ENCODE measurements around the gene GAL3ST1.

GRCh38 chr22:30547188-30547587 is 27.3 kb downstream of the GAL3ST1 start:
- TF ChIP-seq, protein P1, sequence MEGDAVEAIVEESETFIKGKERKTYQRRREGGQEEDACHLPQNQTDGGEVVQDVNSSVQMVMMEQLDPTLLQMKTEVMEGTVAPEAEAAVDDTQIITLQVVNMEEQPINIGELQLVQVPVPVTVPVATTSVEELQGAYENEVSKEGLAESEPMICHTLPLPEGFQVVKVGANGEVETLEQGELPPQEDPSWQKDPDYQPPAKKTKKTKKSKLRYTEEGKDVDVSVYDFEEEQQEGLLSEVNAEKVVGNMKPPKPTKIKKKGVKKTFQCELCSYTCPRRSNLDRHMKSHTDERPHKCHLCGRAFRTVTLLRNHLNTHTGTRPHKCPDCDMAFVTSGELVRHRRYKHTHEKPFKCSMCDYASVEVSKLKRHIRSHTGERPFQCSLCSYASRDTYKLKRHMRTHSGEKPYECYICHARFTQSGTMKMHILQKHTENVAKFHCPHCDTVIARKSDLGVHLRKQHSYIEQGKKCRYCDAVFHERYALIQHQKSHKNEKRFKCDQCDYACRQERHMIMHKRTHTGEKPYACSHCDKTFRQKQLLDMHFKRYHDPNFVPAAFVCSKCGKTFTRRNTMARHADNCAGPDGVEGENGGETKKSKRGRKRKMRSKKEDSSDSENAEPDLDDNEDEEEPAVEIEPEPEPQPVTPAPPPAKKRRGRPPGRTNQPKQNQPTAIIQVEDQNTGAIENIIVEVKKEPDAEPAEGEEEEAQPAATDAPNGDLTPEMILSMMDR (IDR thresholded peaks at IDR 0.05), result no peak
- no peak for TF ChIP-seq EZH2 (IDR thresholded peaks at IDR 0.05)

Measured in neural progenitor cell (in vitro differentiated cells).